GM23248 (cell line): Measurements from ENCODE around the gene KATNB1. TPM values are rescaled to one million over a fixed set of nuclear protein-coding genes. Genes with fewer than 3 reads are reported as not detected.
A peak's percentile ranks its signal among the peaks of the same experiment; 100 is the strongest.

Source experiments
- DNase-seq: peaks from one replicate; pipeline ENCODE4 v3.0.0-alpha.2; 2015
- H2AFZ ChIP-seq: fragments of 200-600 bp; sonication (generic); 2 replicates; pipeline ENCODE4 v1.6.1; 2016; ENCODE audit warnings: antibody characterized with exemption
- H3F3A ChIP-seq: fragments of 200-600 bp; sonication (generic); 2 replicates; pipeline ENCODE4 v1.6.1; 2016; ENCODE audit warnings: mild to moderate bottlenecking, antibody characterized with exemption, mixed run types; ENCODE audit not compliant: insufficient read depth
- H3K27ac ChIP-seq: fragments of 200-600 bp; sonication (generic); 2 replicates; pipeline ENCODE4 v1.5.1; 2016; ENCODE audit warnings: mild to moderate bottlenecking
- H3K27me3 ChIP-seq: fragments of 200-600 bp; sonication (generic); replicated peaks from 2 replicates; pipeline ENCODE4 v1.6.1; 2016; ENCODE audit warnings: mild to moderate bottlenecking; ENCODE audit not compliant: insufficient read depth
- H3K36me3 ChIP-seq: fragments of 200-600 bp; sonication (generic); 2 replicates; pipeline ENCODE4 v1.6.1; 2016; ENCODE audit warnings: low read depth, mild to moderate bottlenecking
- H3K4me1 ChIP-seq: fragments of 200-600 bp; sonication (generic); 2 replicates; pipeline ENCODE4 v1.6.1; 2016; ENCODE audit warnings: mild to moderate bottlenecking; ENCODE audit not compliant: insufficient read depth
- H3K4me2 ChIP-seq: fragments of 200-600 bp; sonication (generic); one replicate; pipeline ENCODE4 v1.6.1; 2016; ENCODE audit warnings: mild to moderate bottlenecking; ENCODE audit not compliant: unreplicated experiment
- H3K4me3 ChIP-seq: fragments of 200-600 bp; sonication (generic); 2 replicates; pipeline ENCODE4 v1.5.1; 2016; ENCODE audit warnings: mild to moderate bottlenecking
- H3K79me2 ChIP-seq: fragments of 200-600 bp; sonication (generic); 2 replicates; pipeline ENCODE4 v1.6.1; 2016; ENCODE audit warnings: mild to moderate bottlenecking; ENCODE audit not compliant: insufficient read depth
- H3K9ac ChIP-seq: fragments of 200-600 bp; sonication (generic); 2 replicates; pipeline ENCODE4 v1.6.1; 2016; ENCODE audit warnings: mild to moderate bottlenecking
- H3K9me2 ChIP-seq: fragments of 200-600 bp; sonication (generic); 2 replicates; pipeline ENCODE4 v1.6.1; 2016; ENCODE audit warnings: mixed run types, mild to moderate bottlenecking, moderate library complexity; ENCODE audit not compliant: insufficient read depth
- H3K9me3 ChIP-seq: fragments of 200-600 bp; sonication (generic); one replicate; pipeline ENCODE4 v1.6.1; 2017; ENCODE audit warnings: low read depth
- H4K20me1 ChIP-seq: fragments of 200-600 bp; sonication (generic); 2 replicates; pipeline ENCODE4 v1.6.0; 2016; ENCODE audit not compliant: insufficient read depth
- EZH2 ChIP-seq: fragments of 200-600 bp; sonication (generic); IDR thresholded peaks from 2 replicates; pipeline ENCODE4 v1.6.1; 2018; ENCODE audit warnings: antibody characterized with exemption, mild to moderate bottlenecking; ENCODE audit not compliant: insufficient read depth, poor library complexity, severe bottlenecking
- EZH2phosphoT487 ChIP-seq: fragments of 200-600 bp; sonication (generic); IDR thresholded peaks from 2 replicates; pipeline ENCODE4 v1.6.1; 2018; ENCODE audit warnings: antibody characterized with exemption, moderate library complexity, mild to moderate bottlenecking, low read depth; ENCODE audit not compliant: insufficient read depth
- WGBS, 2 experiments: methylation state at CpG; one replicate each; pipeline ENCODE4 v1.1.6; 2015 to 2017; ENCODE audit warnings: low lambda C conversion rate in 2 of 2, low coverage in 1 of 2; ENCODE audit errors: missing lambda C conversion rate in 2 of 2; 5-methylcytosine and 5-hydroxymethylcytosine counted together
- in situ Hi-C: fragments of 300-500 bp; cut with MboI; formaldehyde crosslinking; loops from 2 replicates; pipeline ENCODE4 v1.15.0; 2020
- polyA plus RNA-seq: library from polyadenylated mRNA; unstranded; fragments of >200 nt; fragmentation: Nextera tagmentation; extraction: Ambion mirVana; gene quantifications from 2 replicates; pipeline ENCODE4 v1.2.1, GENCODE V29; 2016
- total RNA-seq: library from RNA; depleted of rRNA; stranded (reverse); fragments of >200 nt; shearing (Covaris generic); gene quantifications from 2 replicates; pipeline ENCODE4 v1.2.3, GENCODE V29; 2014

The KATNB1 gene
- total and polyA plus RNA-seq, 2 experiments from 2014 or later = 19.3 to 20.2 TPM

DNA sequence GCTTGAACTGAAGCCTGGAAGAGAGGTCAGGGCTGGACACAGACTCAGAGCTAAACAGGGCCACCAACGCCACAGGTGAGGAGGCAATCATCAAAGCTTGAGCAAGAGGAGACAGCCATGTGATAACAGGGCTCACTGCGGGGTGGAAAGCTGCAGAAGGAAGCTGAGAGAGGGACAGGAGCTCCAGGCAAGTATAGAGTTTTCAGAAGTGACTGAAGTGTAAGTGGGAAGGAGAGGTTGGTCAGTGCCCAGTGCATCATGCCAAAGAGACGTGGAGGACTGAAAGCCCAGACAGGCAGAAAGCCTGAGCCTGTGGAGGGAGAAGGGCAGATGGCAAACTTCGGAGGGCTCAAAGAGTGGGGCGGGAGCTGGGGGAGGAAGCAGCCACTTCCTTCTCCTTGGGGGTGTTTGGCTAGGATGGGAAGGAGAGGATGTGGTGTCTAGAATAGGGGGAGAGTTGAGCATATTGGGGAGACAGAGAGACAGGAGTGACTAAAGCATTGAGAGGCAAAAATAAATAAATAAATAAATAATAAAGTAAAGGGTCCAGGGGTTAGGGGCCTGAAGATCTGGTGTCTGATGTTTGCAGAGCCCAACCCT is 64.1 kb downstream of the KATNB1 start:
- no peaks in the 10 kb centered on the region for H3K27me3 ChIP-seq
- no peaks in the 10 kb centered on the region for H3K9me2 ChIP-seq
- TF ChIP-seq EZH2 (no peak), EZH2phosphoT487 (no peak)
- no peaks in the 10 kb centered on the region for H4K20me1 ChIP-seq
- 0 out of 2 replicates have a peak, but pooled peaks cover 8% of the 10 kb centered on the region for H3F3A ChIP-seq
- in situ Hi-C loops = no loop called here
- no peak overlapping the region for H3K27ac ChIP-seq
- no peak for DNase-seq
- 72 to 74% methylated on average over 5 of the region's 5 CpGs for WGBS, 2 experiments
- H3K9me3 ChIP-seq = no peaks in the 10 kb centered on the region
- H3K4me1 ChIP-seq = peaks cover 25% of the 10 kb centered on the region
- no peak overlapping the region for H3K4me2 ChIP-seq
- H3K4me3 ChIP-seq = no peak overlapping the region
- H2AFZ ChIP-seq = no peak overlapping the region
- 0 out of 2 replicates have a peak, but pooled peaks cover 4% of the 10 kb centered on the region for H3K36me3 ChIP-seq
- H3K9ac ChIP-seq = no peak overlapping the region
- H3K79me2 ChIP-seq = peaks cover 54% of the 10 kb centered on the region

DNA sequence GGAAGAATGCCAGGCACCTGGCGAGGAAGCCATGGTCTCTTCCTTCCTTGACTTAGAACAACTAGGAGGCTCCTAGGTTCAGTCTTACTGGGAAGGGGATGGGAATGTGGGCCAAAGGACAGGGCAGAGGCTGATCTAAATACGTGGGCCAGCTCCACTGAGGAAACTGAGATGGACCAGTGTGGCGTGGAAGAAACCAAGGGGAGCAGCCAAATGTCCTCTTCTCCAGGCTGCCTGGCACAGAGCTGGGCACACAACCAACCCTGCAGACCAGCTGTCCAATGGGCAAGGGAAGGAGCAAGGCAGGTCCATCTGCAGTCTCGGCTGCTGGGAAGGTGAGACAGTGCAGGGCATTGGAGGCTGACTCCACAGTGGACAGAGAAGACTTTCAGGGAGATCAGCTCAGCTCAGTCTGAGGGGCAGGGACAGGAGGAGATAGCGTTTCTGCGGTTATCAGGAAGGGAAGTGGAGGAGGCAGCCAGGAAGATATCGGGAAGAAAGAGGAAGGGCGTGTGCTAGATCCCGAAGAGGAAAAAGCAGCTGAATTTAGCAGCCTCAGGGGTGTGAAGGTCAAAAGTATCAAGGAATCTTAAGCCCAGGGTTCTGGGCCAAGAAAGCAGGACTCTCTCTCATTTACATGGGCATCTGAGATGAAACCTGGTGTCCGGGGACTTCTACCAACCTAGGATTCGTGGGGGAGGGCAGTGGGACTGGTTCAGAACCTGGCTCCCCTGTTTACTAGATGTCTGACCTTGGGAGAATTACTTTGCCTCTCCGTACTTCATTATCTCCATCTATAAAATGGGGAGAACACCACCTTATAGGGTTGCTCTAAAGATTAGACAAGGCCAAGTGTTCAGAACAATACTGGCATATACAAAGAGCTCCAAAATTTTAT is 64.9 kb downstream of the KATNB1 start:
- peaks cover 25% of the 10 kb centered on the region for H3K4me1 ChIP-seq
- DNase-seq = no peak
- no peak for TF ChIP-seq EZH2
- TF ChIP-seq EZH2phosphoT487 = no peak
- 81 to 83% methylated on average over 12 of the region's 12 CpGs for WGBS, 2 experiments
- no peaks in the 10 kb centered on the region for H3K9me2 ChIP-seq
- peak overlapping the region; percentile 81 for H3K4me2 ChIP-seq
- peak overlapping the region; percentile 85 for H3K4me3 ChIP-seq
- H3F3A ChIP-seq = 0 out of 2 replicates have a peak, but pooled peaks cover 8% of the 10 kb centered on the region
- peak overlapping the region; percentile 74; the same call in 1 of the 2 replicates for H3K27ac ChIP-seq
- no peaks in the 10 kb centered on the region for H3K9me3 ChIP-seq
- H2AFZ ChIP-seq = no peak overlapping the region
- no peaks in the 10 kb centered on the region for H4K20me1 ChIP-seq
- H3K9ac ChIP-seq = peak overlapping the region; percentile 89; the same call in 1 of the 2 replicates
- in situ Hi-C loops = no loop called here
- peaks cover 54% of the 10 kb centered on the region for H3K79me2 ChIP-seq
- no peaks in the 10 kb centered on the region for H3K27me3 ChIP-seq
- 0 out of 2 replicates have a peak, but pooled peaks cover 4% of the 10 kb centered on the region for H3K36me3 ChIP-seq

DNA sequence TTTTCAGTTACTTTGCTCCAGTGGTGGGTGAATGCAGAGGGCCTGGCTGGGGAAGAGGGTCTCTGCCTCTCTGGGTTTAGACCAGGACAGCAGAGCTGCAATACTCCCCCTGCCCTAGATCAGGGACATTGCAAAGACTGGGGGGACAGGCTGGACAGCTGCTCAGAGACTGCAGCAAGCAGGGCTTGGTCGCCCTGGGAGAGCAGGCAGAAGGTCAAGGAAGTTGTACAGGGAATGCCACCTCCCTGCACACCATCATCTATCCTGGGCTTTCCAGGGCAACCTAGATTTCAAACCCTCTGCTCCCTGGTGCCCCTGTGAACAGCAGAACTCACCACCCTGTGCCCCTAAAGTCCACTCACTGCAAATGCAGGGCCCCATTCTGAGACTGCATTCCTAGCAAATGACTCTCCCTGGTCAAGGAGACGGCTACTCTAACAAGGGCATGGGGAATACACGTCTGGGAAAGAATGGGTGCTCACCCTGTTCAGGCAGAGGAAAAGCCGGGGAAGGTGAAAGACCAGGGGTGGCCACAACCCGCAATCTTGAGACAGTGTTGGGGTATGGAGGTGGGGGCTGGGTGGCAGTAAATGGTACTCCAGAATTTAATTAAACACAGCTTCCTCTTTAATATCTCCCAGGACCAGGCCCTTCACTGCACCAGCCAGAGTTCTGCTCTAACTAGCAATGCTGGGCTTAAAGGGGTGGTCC is 65.7 kb downstream of the KATNB1 start:
- TF ChIP-seq EZH2 (no peak), EZH2phosphoT487 (no peak)

DNA sequence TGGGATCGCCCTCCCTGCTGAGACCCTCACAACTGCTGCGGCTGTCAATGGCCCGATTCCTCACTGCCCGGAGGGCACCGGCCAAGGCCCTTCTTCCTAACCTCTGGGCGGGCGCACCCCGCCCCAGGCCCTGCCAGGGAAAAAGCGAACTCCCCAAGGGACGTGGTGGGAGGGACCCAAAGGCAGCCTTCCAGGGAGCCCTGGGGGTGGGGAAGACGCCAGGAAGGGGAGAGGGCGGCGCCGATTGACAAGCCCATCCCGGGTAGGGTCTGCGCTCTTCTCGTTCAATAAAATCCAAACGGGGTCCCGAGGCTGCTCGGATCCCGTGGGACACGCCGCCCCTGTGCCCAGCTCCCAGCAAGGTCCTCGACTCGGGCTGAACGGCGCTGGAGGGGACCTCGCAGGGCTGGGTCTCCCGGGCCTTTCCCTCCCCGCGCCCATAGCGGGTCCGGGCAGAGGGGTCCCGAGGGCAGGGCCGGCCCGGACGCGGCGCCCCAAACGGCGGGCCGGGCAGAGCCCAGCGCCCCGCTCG is 66.3 kb downstream of the KATNB1 start:
- H3F3A ChIP-seq = peaks cover 16% of the 10 kb centered on the region; the same call in 1 of the 2 replicates
- H3K4me1 ChIP-seq = peaks cover 27% of the 10 kb centered on the region
- 0 out of 2 replicates have a peak, but pooled peaks cover 1% of the 10 kb centered on the region for H3K36me3 ChIP-seq
- H3K9ac ChIP-seq = peak overlapping the region; percentile 89
- H4K20me1 ChIP-seq = no peaks in the 10 kb centered on the region
- peaks cover 44% of the 10 kb centered on the region for H3K79me2 ChIP-seq
- H3K27me3 ChIP-seq = no peaks in the 10 kb centered on the region
- TF ChIP-seq EZH2phosphoT487 (no peak), EZH2 (no peak)
- H3K4me2 ChIP-seq = peak overlapping the region; percentile 81
- peak; percentile 52 for DNase-seq
- H3K27ac ChIP-seq = peak overlapping the region; percentile 74
- H3K4me3 ChIP-seq = peak overlapping the region; percentile 85
- no peaks in the 10 kb centered on the region for H3K9me2 ChIP-seq
- no peaks in the 10 kb centered on the region for H3K9me3 ChIP-seq
- in situ Hi-C loops = no loop called here
- peak overlapping the region; percentile 70 for H2AFZ ChIP-seq
- WGBS, 2 experiments = 1% methylated on average over 34 of the region's 45 CpGs

More for the DNA sequence above, 65.7 kb downstream of the KATNB1 start:
- H3K9me3 ChIP-seq = no peaks in the 10 kb centered on the region
- H3K27ac ChIP-seq = peak overlapping the region; percentile 74
- H4K20me1 ChIP-seq = no peaks in the 10 kb centered on the region
- DNase-seq = peak; percentile 88
- peaks cover 51% of the 10 kb centered on the region for H3K79me2 ChIP-seq
- H3K9me2 ChIP-seq = no peaks in the 10 kb centered on the region
- H3K4me2 ChIP-seq = peak overlapping the region; percentile 81
- 0 out of 2 replicates have a peak, but pooled peaks cover 10% of the 10 kb centered on the region for H3F3A ChIP-seq
- in situ Hi-C loops = no loop called here
- no peaks in the 10 kb centered on the region for H3K27me3 ChIP-seq
- H3K36me3 ChIP-seq = 0 out of 2 replicates have a peak, but pooled peaks cover 4% of the 10 kb centered on the region
- H3K4me3 ChIP-seq = peak overlapping the region; percentile 85
- peak overlapping the region; percentile 89 for H3K9ac ChIP-seq
- peak overlapping the region; percentile 70 for H2AFZ ChIP-seq
- 0 to 1% methylated on average over 5 of the region's 5 CpGs for whole genome bisulfite sequencing, 2 experiments
- H3K4me1 ChIP-seq = peaks cover 25% of the 10 kb centered on the region
